Measurements from ENCODE around the gene SCAF11. TPM values are rescaled to one million over a fixed set of nuclear protein-coding genes. Genes with fewer than 3 reads are reported as not detected.

SCAF11 gene
- polyA plus RNA-seq, 2 of the 4 experiments (the other 2 are of a cell fraction) = 43.0 to 110 TPM

- H3K4me1 ChIP-seq = peaks cover 23% of the 10 kb centered on the region
- H3K4me3 ChIP-seq = no peak overlapping the region
- CTCF ChIA-PET = no interaction called here
- DNase-seq (ENCODE audit: low read depth in 1 of 2, low spot score in 1 of 2) (no peak), ATAC-seq (no peak), FAIRE-seq (no peak)
- WGBS (ENCODE audit: missing lambda C conversion rate) = 99% methylated on average over 2 of the region's 2 CpGs
- no peak for TF ChIP-seq FOSB (CRISPR knock-in tag; IDR thresholded peaks at IDR 0.05)
- TF ChIP-seq, protein P1, sequence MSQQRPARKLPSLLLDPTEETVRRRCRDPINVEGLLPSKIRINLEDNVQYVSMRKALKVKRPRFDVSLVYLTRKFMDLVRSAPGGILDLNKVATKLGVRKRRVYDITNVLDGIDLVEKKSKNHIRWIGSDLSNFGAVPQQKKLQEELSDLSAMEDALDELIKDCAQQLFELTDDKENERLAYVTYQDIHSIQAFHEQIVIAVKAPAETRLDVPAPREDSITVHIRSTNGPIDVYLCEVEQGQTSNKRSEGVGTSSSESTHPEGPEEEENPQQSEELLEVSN (IDR thresholded peaks at IDR 0.05; ENCODE audit: borderline replicate concordance, low read depth) = no peak
- TF ChIP-seq BHLHE40 (IDR thresholded peaks at IDR 0.05; ENCODE audit: low read depth, low read length) = no peak
- TF ChIP-seq MAX (IDR thresholded peaks at IDR 0.05) = no peak
- no peak for TF ChIP-seq EHMT2 (IDR thresholded peaks at IDR 0.05; ENCODE audit: low read depth)
- TF ChIP-seq JUNB (IDR thresholded peaks at IDR 0.05) = no peak
- no peak for TF ChIP-seq CEBPB (IDR thresholded peaks at IDR 0.05)
- TF ChIP-seq TP53 (CRISPR knock-in tag; IDR thresholded peaks at IDR 0.05) = no peak
- TF ChIP-seq NFE2L2 (conservative IDR thresholded peaks at IDR 0.05; ENCODE audit: low read length) = no peak
- TF ChIP-seq ELK1 (IDR thresholded peaks at IDR 0.05; ENCODE audit: low read depth, low read length) = no peak
- no peak for TF ChIP-seq HEYL (CRISPR knock-in tag; IDR thresholded peaks at IDR 0.05)
- no peak for TF ChIP-seq TFCP2L1 (CRISPR knock-in tag; IDR thresholded peaks at IDR 0.05)
- TF ChIP-seq RNF2 (IDR thresholded peaks at IDR 0.05; ENCODE audit: borderline replicate concordance, low read depth) = no peak
- TF ChIP-seq REST (IDR thresholded peaks at IDR 0.05) = no peak
- no peak for TF ChIP-seq CBX8 (IDR thresholded peaks at IDR 0.05)
- no peak for TF ChIP-seq CBX2 (IDR thresholded peaks at IDR 0.05; ENCODE audit: borderline replicate concordance, low read depth)
- no peak for TF ChIP-seq POLR2A (IDR thresholded peaks at IDR 0.05; ENCODE audit: low read length)
- POLR2A ChIA-PET = no interaction called here
- no peak overlapping the region for H3K4me2 ChIP-seq
- no peaks in the 10 kb centered on the region for H3K9me3 ChIP-seq
- no peak overlapping the region for H3K27ac ChIP-seq
Measured at GRCh38 chr12:45969084-45969483, 21.3 kb downstream of the SCAF11 start.

DNA sequence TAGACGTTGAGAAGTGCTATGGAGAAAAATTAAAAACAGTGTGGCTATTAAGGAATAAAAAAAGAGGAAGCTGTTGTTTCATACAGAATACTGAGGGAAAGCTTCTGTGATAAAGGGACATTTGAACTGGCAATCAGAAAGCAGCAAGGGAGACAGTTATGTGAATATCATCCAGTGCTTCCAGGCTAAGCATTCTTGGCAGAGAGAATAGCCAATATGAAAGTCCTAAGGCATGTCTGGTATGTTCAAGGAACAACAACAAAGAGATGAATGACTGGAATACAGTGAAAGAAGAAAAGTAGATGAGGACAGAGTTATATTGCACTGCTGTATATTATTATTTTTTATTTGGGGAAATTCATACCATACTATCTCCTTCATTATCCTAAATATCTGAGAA, 23.9 kb downstream of the SCAF11 start:
- ATAC-seq (peak; percentile 64 to 90; a peak in 4 of 6 replicates), DNase-seq (ENCODE audit: low read depth in 1 of 2, low spot score in 1 of 2) (peak; percentile 5 to 17), FAIRE-seq (no peak)
- Histone ChIP-seq H3K27ac (no peak overlapping the region), H3K9me3 (peaks cover 10% of the 10 kb centered on the region; the same call in 1 of the 3 replicates), H3K4me3 (no peak overlapping the region), H3K4me1 (peaks cover 12% of the 10 kb centered on the region; the same call in 2 of the 3 replicates), H3K4me2 (peak overlapping the region; percentile 36; the same call in 2 of the 3 replicates)
- ChIA-PET CTCF (interaction anchor here (0.8 kb wide), 1 partner anchor 1892 kb away, joined by 3 read pairs; no protein-coding TSS in a partner anchor), POLR2A (no interaction called here)
- 49% methylated on average over 1 of the region's 1 CpG for WGBS (ENCODE audit: missing lambda C conversion rate)
- TF ChIP-seq ATOH8 (CRISPR knock-in tag; IDR thresholded peaks at IDR 0.05; ENCODE audit: low read depth) = no peak
- TF ChIP-seq ELK1 (IDR thresholded peaks at IDR 0.05; ENCODE audit: low read depth, low read length) = no peak
- TF ChIP-seq MYC (IDR thresholded peaks at IDR 0.05; ENCODE audit: borderline replicate concordance, low read length) = no peak
- no peak for TF ChIP-seq RARB (CRISPR knock-in tag; IDR thresholded peaks at IDR 0.05)
- TF ChIP-seq KDM5A (IDR thresholded peaks at IDR 0.05) = no peak
- no peak for TF ChIP-seq SREBF2 (IDR thresholded peaks at IDR 0.05)
- no peak for TF ChIP-seq EHF (CRISPR knock-in tag; IDR thresholded peaks at IDR 0.05)
- TF ChIP-seq BHLHE40 (IDR thresholded peaks at IDR 0.05; ENCODE audit: low read depth, low read length) = no peak
- no peak for TF ChIP-seq MAX (IDR thresholded peaks at IDR 0.05)
- no peak for TF ChIP-seq TFCP2L1 (CRISPR knock-in tag; IDR thresholded peaks at IDR 0.05)
- TF ChIP-seq CBX8 (IDR thresholded peaks at IDR 0.05) = no peak
- TF ChIP-seq PBX3 (IDR thresholded peaks at IDR 0.05) = no peak
- no peak for TF ChIP-seq JUNB (IDR thresholded peaks at IDR 0.05)
- TF ChIP-seq KDM1A (IDR thresholded peaks at IDR 0.05; ENCODE audit: low read depth) = no peak
- TF ChIP-seq, protein P2, sequence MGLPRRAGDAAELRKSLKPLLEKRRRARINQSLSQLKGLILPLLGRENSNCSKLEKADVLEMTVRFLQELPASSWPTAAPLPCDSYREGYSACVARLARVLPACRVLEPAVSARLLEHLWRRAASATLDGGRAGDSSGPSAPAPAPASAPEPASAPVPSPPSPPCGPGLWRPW (IDR thresholded peaks at IDR 0.05) = no peak
- no peak for TF ChIP-seq TP53 (CRISPR knock-in tag; IDR thresholded peaks at IDR 0.05)
- TF ChIP-seq SMC3 (IDR thresholded peaks at IDR 0.05) = no peak
- no peak for TF ChIP-seq RNF2 (IDR thresholded peaks at IDR 0.05; ENCODE audit: borderline replicate concordance, low read depth)

All from A549 (cell line).